WTC11 (cell line): ENCODE data around the gene RBM8A. TPM values are rescaled to one million over a fixed set of nuclear protein-coding genes. Genes with fewer than 3 reads are reported as not detected.

Experiments used
- ATAC-seq: fragments of 200-7000 bp; cut with Tn5 transposase; 2 replicates; pipeline ENCODE4 v1.10.0; 2021; ENCODE audit warnings: mild to moderate bottlenecking, moderate library complexity
- CTCF ChIA-PET: fragments of 300-600 bp; sonication (Branson Sonifier 250); formaldehyde crosslinking; loops from one replicate; lab custom pipeline; 2021; ENCODE audit warnings: antibody characterized with exemption; lab: Charles Lee
- POLR2A ChIA-PET: fragments of 350-600 bp; sonication (Branson Sonifier 250); formaldehyde crosslinking; loops from one replicate; lab custom pipeline; 2021; ENCODE audit warnings: antibody characterized with exemption; lab: Charles Lee
- DNase-seq: peaks from one replicate; pipeline ENCODE4 v3.0.0; 2021; ENCODE audit warnings: low spot score
- H3K27ac Mint-ChIP-seq: 2 replicates; pipeline ENCODE4 v1.8.0; 2021; ENCODE audit warnings: mixed read lengths
- H3K27me3 Mint-ChIP-seq: 2 replicates; pipeline ENCODE4 v1.8.0; 2021; ENCODE audit warnings: low read depth, mild to moderate bottlenecking, moderate library complexity, mixed read lengths
- H3K36me3 Mint-ChIP-seq: 2 replicates; pipeline ENCODE4 v1.8.0; 2021; ENCODE audit warnings: mixed read lengths
- H3K4me1 Mint-ChIP-seq: 2 replicates; pipeline ENCODE4 v1.8.0; 2022; ENCODE audit warnings: mixed read lengths
- H3K4me3 Mint-ChIP-seq: 2 replicates; pipeline ENCODE4 v1.8.0; 2021; ENCODE audit warnings: mild to moderate bottlenecking, moderate library complexity, mixed read lengths
- H3K9me3 Mint-ChIP-seq: 2 replicates; pipeline ENCODE4 v1.8.0; 2021; ENCODE audit warnings: mixed read lengths
- ATF3 ChIP-seq: sonication (generic); formaldehyde crosslinking; conservative IDR thresholded peaks from 2 replicates; pipeline ENCODE4 v1.8.1; 2022; ENCODE audit warnings: mild to moderate bottlenecking, missing genetic modification reagents
- ATF6 ChIP-seq: sonication (generic); formaldehyde crosslinking; IDR thresholded peaks from 2 replicates; pipeline ENCODE4 v1.8.1; 2023; ENCODE audit warnings: mild to moderate bottlenecking, missing genetic modification reagents
- CTCF ChIP-seq: fragments of 200-600 bp; IDR thresholded peaks from 2 replicates; pipeline ENCODE4 v1.8.0; 2022; ENCODE audit warnings: antibody characterized with exemption
- ELF4 ChIP-seq: sonication (generic); formaldehyde crosslinking; IDR thresholded peaks from 2 replicates; pipeline ENCODE4 v1.8.1; 2022; ENCODE audit warnings: low read depth, mild to moderate bottlenecking, moderate library complexity, missing genetic modification reagents
- EMX1 ChIP-seq: fragments of 250-450 bp; sonication (Bioruptor Pico); IDR thresholded peaks from 2 replicates; pipeline ENCODE4 v1.8.0; 2021; ENCODE audit warnings: mild to moderate bottlenecking
- ERG ChIP-seq: fragments of 250-450 bp; sonication (Bioruptor Pico); IDR thresholded peaks from 2 replicates; pipeline ENCODE4 v1.8.0; 2021; ENCODE audit warnings: mild to moderate bottlenecking
- MXD4 ChIP-seq: fragments of 250-450 bp; sonication (Bioruptor Pico); IDR thresholded peaks from 2 replicates; pipeline ENCODE4 v1.8.0; 2021; ENCODE audit warnings: mild to moderate bottlenecking, moderate library complexity, borderline replicate concordance
- NR2C2 ChIP-seq: sonication (generic); formaldehyde crosslinking; IDR thresholded peaks from 2 replicates; pipeline ENCODE4 v1.8.0; 2022; ENCODE audit warnings: mild to moderate bottlenecking, missing genetic modification reagents
- OVOL2 ChIP-seq: fragments of 250-450 bp; sonication (Bioruptor Pico); IDR thresholded peaks from 2 replicates; pipeline ENCODE4 v1.9.0; 2021; ENCODE audit warnings: mild to moderate bottlenecking, borderline replicate concordance
- PRDM15 ChIP-seq: sonication (generic); formaldehyde crosslinking; IDR thresholded peaks from 2 replicates; pipeline ENCODE4 v1.8.0; 2022; ENCODE audit warnings: missing genetic modification reagents
- SP1 ChIP-seq: sonication (generic); formaldehyde crosslinking; conservative IDR thresholded peaks from 2 replicates; pipeline ENCODE4 v1.8.1; 2022; ENCODE audit warnings: missing genetic modification reagents
- TEAD1 ChIP-seq: sonication (generic); formaldehyde crosslinking; IDR thresholded peaks from 2 replicates; pipeline ENCODE4 v1.8.0; 2022; ENCODE audit warnings: mild to moderate bottlenecking, missing genetic modification reagents
- TEAD4 ChIP-seq: sonication (generic); formaldehyde crosslinking; IDR thresholded peaks from 2 replicates; pipeline ENCODE4 v1.8.0; 2022; ENCODE audit warnings: mild to moderate bottlenecking, missing genetic modification reagents
- ZMAT4 ChIP-seq: fragments of 250-450 bp; sonication (Bioruptor Pico); IDR thresholded peaks from 2 replicates; pipeline ENCODE4 v1.9.0; 2021; ENCODE audit warnings: mild to moderate bottlenecking
- ZNF138 ChIP-seq: sonication (generic); formaldehyde crosslinking; conservative IDR thresholded peaks from 2 replicates; pipeline ENCODE4 v1.8.1; 2022; ENCODE audit warnings: mild to moderate bottlenecking, moderate library complexity, missing genetic modification reagents
- ZNF232 ChIP-seq: sonication (generic); formaldehyde crosslinking; IDR thresholded peaks from 2 replicates; pipeline ENCODE4 v1.8.0; 2022; ENCODE audit warnings: mild to moderate bottlenecking, missing genetic modification reagents
- ZNF263 ChIP-seq: sonication (generic); formaldehyde crosslinking; IDR thresholded peaks from 2 replicates; pipeline ENCODE4 v1.8.1; 2022; ENCODE audit warnings: low read depth, mild to moderate bottlenecking, moderate library complexity, missing genetic modification reagents
- ZNF396 ChIP-seq: fragments of 250-450 bp; sonication (Bioruptor Pico); IDR thresholded peaks from 2 replicates; pipeline ENCODE4 v1.8.0; 2021; ENCODE audit warnings: mild to moderate bottlenecking, moderate library complexity, borderline replicate concordance
- ZNF416 ChIP-seq: fragments of 250-450 bp; sonication (Bioruptor Pico); IDR thresholded peaks from 2 replicates; pipeline ENCODE4 v1.9.0; 2021; ENCODE audit warnings: mild to moderate bottlenecking, inconsistent platforms
- ZSCAN18 ChIP-seq: fragments of 250-450 bp; sonication (Bioruptor Pico); IDR thresholded peaks from 2 replicates; pipeline ENCODE4 v2.1.2; 2022; ENCODE audit warnings: mild to moderate bottlenecking, moderate library complexity
- total RNA-seq: library from RNA; stranded (reverse); gene quantifications from 3 replicates; pipeline ENCODE4 v1.2.3, GENCODE V29; 2021

The RBM8A gene
- total RNA-seq, 1 experiment from 2014 or later = 199 TPM

GRCh38 chr1:145906954-145907753 is 20.1 kb downstream of the RBM8A start (continued):
- TF ChIP-seq CTCF = no peak
- TF ChIP-seq ATF6 (CRISPR knock-in tag) = no peak
- TF ChIP-seq PRDM15 (CRISPR knock-in tag) = no peak
- TF ChIP-seq MXD4 (CRISPR knock-in tag) = no peak
- TF ChIP-seq ZNF396 (CRISPR knock-in tag) = no peak
- TF ChIP-seq ERG = no peak
- TF ChIP-seq ZMAT4 (CRISPR knock-in tag) = no peak
- no peak for TF ChIP-seq ZNF138 (CRISPR knock-in tag)
- no peak for TF ChIP-seq ZSCAN18 (CRISPR knock-in tag)
- TF ChIP-seq EMX1 (CRISPR knock-in tag) = no peak

- peak; percentile 90 for ATAC-seq
- ChIA-PET POLR2A (no interaction called here), CTCF (interaction anchor here (0.6 to 2.9 kb wide), 11 partner anchors 8 to 136 kb away, joined by 3 to 31 read pairs (median 4); partner anchors contain the start of genes ANKRD34A, ANKRD35, ITGA10 and NUDT17)
- Mint-ChIP-seq H3K27ac (no peak overlapping the region), H3K27me3 (peaks cover 14% of the 10 kb centered on the region), H3K4me3 (no peak overlapping the region), H3K36me3 (no peaks in the 10 kb centered on the region), H3K4me1 (no peaks in the 10 kb centered on the region), H3K9me3 (no peaks in the 10 kb centered on the region)
- peak; percentile 37 for DNase-seq
- TF ChIP-seq ATF3 = no peak
- no peak for TF ChIP-seq ZNF232 (CRISPR knock-in tag)
- no peak for TF ChIP-seq TEAD1 (CRISPR knock-in tag)
- no peak for TF ChIP-seq ZNF416 (CRISPR knock-in tag)
- no peak for TF ChIP-seq SP1 (CRISPR knock-in tag)
- no peak for TF ChIP-seq ZNF263 (CRISPR knock-in tag)
- TF ChIP-seq OVOL2 = no peak
- no peak for TF ChIP-seq NR2C2 (CRISPR knock-in tag)
- TF ChIP-seq TEAD4 (CRISPR knock-in tag) = no peak
- TF ChIP-seq EMX1 (CRISPR knock-in tag) = no peak
- no peak for TF ChIP-seq ELF4 (CRISPR knock-in tag)
Observed at GRCh38 chr1:145901312-145902021, 25.8 kb downstream of the RBM8A start.
